ENCODE results near the gene LGMN. TPM values are rescaled to one million over a fixed set of nuclear protein-coding genes. Genes with fewer than 3 reads are reported as not detected.
A peak's percentile ranks its signal among the peaks of the same experiment; 100 is the strongest.

The LGMN gene
- total and polyA plus RNA-seq, 3 donors from 2014 or later, result 58.1 to 102 (median 88.9) TPM

GRCh38 chr14:92670643-92671366, 77.6 kb downstream of the LGMN start:
- intact Hi-C loops (cut with DNase I; ENCODE audit: low total_unique reads), result no loop called here
- H3K36me3 ChIP-seq (ENCODE audit: low read depth, missing control alignments), result no peaks in the 10 kb centered on the region

GRCh38 chr14:92670160-92670559, 78.3 kb downstream of the LGMN start:
- WGBS, 2 donors, result 70 to 79% methylated on average over 4 of the region's 4 CpGs
- Histone ChIP-seq H3K4me1 (no peaks in the 10 kb centered on the region), H3K27ac (peak overlapping the region in 1 of 2 donors; percentile 12), H3K4me3 (no peak overlapping the region), H3K9me3 (no peaks in the 10 kb centered on the region), H3K36me3 (ENCODE audit: low read depth, missing control alignments) (no peaks in the 10 kb centered on the region), H3K27me3 (no peaks in the 10 kb centered on the region)
- no peak for DNase-seq
- no peak for TF ChIP-seq POLR2A (IDR thresholded peaks at IDR 0.05)
- no peak for TF ChIP-seq CTCF (IDR thresholded peaks at IDR 0.05)
- intact Hi-C loops (cut with DNase I; ENCODE audit: low total_unique reads), result no loop called here

More at GRCh38 chr14:92670643-92671366, 77.6 kb downstream of the LGMN start:
- WGBS, 2 donors, result 67 to 82% methylated on average over 7 to 9 of the region's 9 CpGs
- Histone ChIP-seq H3K27ac (no peak overlapping the region), H3K4me3 (no peak overlapping the region), H3K9me3 (no peaks in the 10 kb centered on the region), H3K4me1 (no peaks in the 10 kb centered on the region), H3K27me3 (no peaks in the 10 kb centered on the region)
- DNase-seq, result no peak
- TF ChIP-seq POLR2A (IDR thresholded peaks at IDR 0.05), result no peak
- TF ChIP-seq CTCF (IDR thresholded peaks at IDR 0.05), result no peak

GRCh38 chr14:92668276-92668973, 80.0 kb downstream of the LGMN start:
- Histone ChIP-seq H3K4me1 (peaks cover 2% of the 10 kb centered on the region), H3K27ac (no peak overlapping the region), H3K9me3 (no peaks in the 10 kb centered on the region), H3K27me3 (no peaks in the 10 kb centered on the region), H3K4me3 (no peak overlapping the region), H3K36me3 (ENCODE audit: low read depth, missing control alignments) (no peaks in the 10 kb centered on the region)
- TF ChIP-seq CTCF (IDR thresholded peaks at IDR 0.05), result no peak
- DNase-seq, result no peak
- WGBS, 2 donors, result 77 to 79% methylated on average over 4 of the region's 4 CpGs
- intact Hi-C loops (cut with DNase I; ENCODE audit: low total_unique reads), result no loop called here

- 93 to 95% methylated on average over 9 of the region's 9 CpGs for WGBS, 2 donors
- intact Hi-C loops (cut with DNase I; ENCODE audit: low total_unique reads), result no loop called here
Observed at GRCh38 chr14:92666251-92666650, 82.2 kb downstream of the LGMN start.

More at GRCh38 chr14:92666251-92666650, 82.2 kb downstream of the LGMN start:
- Histone ChIP-seq H3K27ac (no peak overlapping the region), H3K4me1 (peaks cover 3% of the 10 kb centered on the region), H3K9me3 (no peaks in the 10 kb centered on the region), H3K4me3 (no peak overlapping the region), H3K36me3 (ENCODE audit: low read depth, missing control alignments) (no peaks in the 10 kb centered on the region), H3K27me3 (no peaks in the 10 kb centered on the region)
- DNase-seq, result no peak
- no peak for TF ChIP-seq CTCF (IDR thresholded peaks at IDR 0.05)
- TF ChIP-seq POLR2A (IDR thresholded peaks at IDR 0.05), result no peak
